Breast epithelium (tissue), 4 donors: ENCODE data around the gene KLHL36. TPM values are rescaled to one million over a fixed set of nuclear protein-coding genes. Genes with fewer than 3 reads are reported as not detected.

Experiments used
- DNase-seq, 2 donors: peaks; one replicate each; pipeline ENCODE4 v3.0.0-alpha.2; 2019; ENCODE audit warnings: low spot score in 2 of 2
- H3K27ac ChIP-seq, 2 donors: fragments of 200-600 bp; sonication (generic) in 1 of 2; one replicate each; pipeline ENCODE4 v1.5.1; 2016 to 2019; ENCODE audit warnings: mild to moderate bottlenecking in 1 of 2
- H3K27me3 ChIP-seq, 2 donors: fragments of 200-600 bp; sonication (generic) in 1 of 2; one replicate each; pipeline versions ENCODE4 v1.5.1 to v1.6.0; 2017 to 2019; ENCODE audit warnings: control low read depth in 1 of 2, mild to moderate bottlenecking in 1 of 2
- H3K36me3 ChIP-seq: fragments of 200-600 bp; one replicate; pipeline ENCODE4 v1.5.1; 2019
- H3K4me1 ChIP-seq, 2 donors: fragments of 200-600 bp; sonication (generic); one replicate each; pipeline ENCODE4 v1.5.1; 2016 to 2019; ENCODE audit warnings: control low read depth in 1 of 2
- H3K4me3 ChIP-seq, 3 donors: fragments of 200-600 bp; sonication (generic); 1 replicate in 2 of 3; 2 replicates in 1 of 3; pipeline ENCODE4 v1.5.1; 2016 to 2019; ENCODE audit warnings: mild to moderate bottlenecking in 3 of 3, moderate library complexity in 2 of 3
- H3K9me3 ChIP-seq, 2 donors: fragments of 200-600 bp; sonication (generic) in 1 of 2; one replicate each; pipeline ENCODE4 v1.5.1; 2016 to 2019; ENCODE audit warnings: control low read depth in 1 of 2
- CTCF ChIP-seq, 3 donors: fragments of 450-650 bp; IDR thresholded peaks; one replicate each; pipeline ENCODE4 v1.5.1; 2016 to 2017; ENCODE audit warnings: antibody characterized with exemption in 3 of 3, mild to moderate bottlenecking in 3 of 3, moderate library complexity in 3 of 3
- POLR2A ChIP-seq: fragments of 450-650 bp; IDR thresholded peaks from one replicate; pipeline ENCODE4 v1.6.1; 2016; ENCODE audit warnings: antibody characterized with exemption, mild to moderate bottlenecking, moderate library complexity
- POLR2AphosphoS5 ChIP-seq, 3 donors: sonication (generic); formaldehyde crosslinking; IDR thresholded peaks; one replicate each; pipeline ENCODE4 v1.6.1; 2017; ENCODE audit warnings: antibody characterized with exemption in 3 of 3
- intact Hi-C: fragments of 100-400 bp; cut with DNase I; formaldehyde crosslinking; loops from one replicate; pipeline ENCODE4 v1.15.1; 2023; ENCODE audit warnings: low total_unique reads
- total RNA-seq, 3 donors: library from RNA; depleted of rRNA; stranded (reverse); fragments of >200 nt; gene quantifications; one replicate each; pipeline ENCODE4 v1.1.0, GENCODE V29; 2016

The KLHL36 gene
- total RNA-seq, 3 donors from 2014 or later = 51.5 to 61.4 (median 59.4) TPM

GRCh38 chr16:84604477-84605013 lies 43.8 kb upstream of the KLHL36 start:
- Histone ChIP-seq H3K36me3 (no peaks in the 10 kb centered on the region), H3K9me3 (no peaks in the 10 kb centered on the region), H3K27ac (no peak overlapping the region), H3K4me1 (no peaks in the 10 kb centered on the region), H3K4me3 (no peak overlapping the region), H3K27me3 (no peaks in the 10 kb centered on the region)
- TF ChIP-seq CTCF (IDR thresholded peaks at IDR 0.05) (no peak), POLR2A (no peak), POLR2AphosphoS5 (IDR thresholded peaks at IDR 0.05) (no peak)
- intact Hi-C loops = no loop called here
- DNase-seq = no peak

- TF ChIP-seq POLR2AphosphoS5 (IDR thresholded peaks at IDR 0.05) = no peak
- TF ChIP-seq POLR2A = no peak
- no peak for TF ChIP-seq CTCF (IDR thresholded peaks at IDR 0.05)
- Histone ChIP-seq H3K27me3 (no peaks in the 10 kb centered on the region), H3K4me1 (no peaks in the 10 kb centered on the region), H3K36me3 (no peaks in the 10 kb centered on the region), H3K9me3 (no peaks in the 10 kb centered on the region), H3K27ac (no peak overlapping the region), H3K4me3 (no peak overlapping the region)
- no peak for DNase-seq
- intact Hi-C loops = no loop called here
Measured at GRCh38 chr16:84605339-84605848, 42.9 kb upstream of the KLHL36 start.

- Histone ChIP-seq H3K9me3 (no peaks in the 10 kb centered on the region), H3K27me3 (no peaks in the 10 kb centered on the region), H3K4me1 (no peaks in the 10 kb centered on the region), H3K27ac (no peak overlapping the region), H3K4me3 (no peak overlapping the region), H3K36me3 (no peaks in the 10 kb centered on the region)
- no peak for TF ChIP-seq POLR2A
- TF ChIP-seq POLR2AphosphoS5 (IDR thresholded peaks at IDR 0.05) = no peak
- TF ChIP-seq CTCF (IDR thresholded peaks at IDR 0.05) = no peak
- no peak for DNase-seq
- intact Hi-C loops = no loop called here
Measured at GRCh38 chr16:84606081-84606875, 42.0 kb upstream of the KLHL36 start.

- TF ChIP-seq CTCF (IDR thresholded peaks at IDR 0.05) (no peak), POLR2A (no peak), POLR2AphosphoS5 (IDR thresholded peaks at IDR 0.05) (no peak)
- Histone ChIP-seq H3K4me3 (no peak overlapping the region), H3K27me3 (no peaks in the 10 kb centered on the region), H3K4me1 (no peaks in the 10 kb centered on the region), H3K27ac (no peak overlapping the region), H3K36me3 (no peaks in the 10 kb centered on the region), H3K9me3 (no peaks in the 10 kb centered on the region)
- DNase-seq = no peak
- intact Hi-C loops = no loop called here
Measured at GRCh38 chr16:84607061-84607460, 41.2 kb upstream of the KLHL36 start.

- H3K27me3 ChIP-seq = no peaks in the 10 kb centered on the region
- H3K36me3 ChIP-seq = no peaks in the 10 kb centered on the region
- TF ChIP-seq POLR2A (no peak), CTCF (IDR thresholded peaks at IDR 0.05) (no peak), POLR2AphosphoS5 (IDR thresholded peaks at IDR 0.05) (no peak)
- H3K9me3 ChIP-seq = no peaks in the 10 kb centered on the region
- no peak overlapping the region for H3K27ac ChIP-seq
- H3K4me1 ChIP-seq = no peaks in the 10 kb centered on the region
- no peak overlapping the region for H3K4me3 ChIP-seq
- intact Hi-C loops = no loop called here
- no peak for DNase-seq
Measured at GRCh38 chr16:84607694-84608093, 40.6 kb upstream of the KLHL36 start.
